ENCODE data around the gene TTC28. TPM values are rescaled to one million over a fixed set of nuclear protein-coding genes. Genes with fewer than 3 reads are reported as not detected.
"Not testable (repeated sequence)": the region's sequence is repeated elsewhere in the genome, so short reads cannot be mapped to it uniquely, and the experiment has no call there.

TTC28 gene
- total and polyA plus RNA-seq, 2 donors (not counting 1 experiment from before 2014, with no cell fraction given): 8.2 to 31.4 TPM

DNA sequence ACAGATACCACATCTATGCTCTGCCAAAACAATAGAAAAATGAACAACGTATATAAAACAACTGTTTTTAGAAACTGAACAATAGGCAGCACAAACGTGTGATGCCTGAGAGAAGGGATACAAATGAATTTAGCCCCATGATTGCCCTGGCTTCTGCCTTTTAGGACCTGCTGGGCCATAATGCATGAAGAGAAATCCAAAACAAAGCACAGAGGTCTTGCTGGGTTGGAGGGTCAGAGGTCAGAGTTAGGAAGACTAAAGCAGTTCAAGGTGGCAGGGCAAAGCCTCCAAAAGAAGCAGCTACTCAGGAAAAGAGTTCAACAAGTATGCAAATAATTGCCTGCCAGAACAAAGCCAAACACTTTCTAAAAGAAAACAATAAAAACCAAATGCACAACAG lies 138.5 kb downstream of the TTC28 start:
- Histone ChIP-seq H3K4me2 (ENCODE audit: extremely low read depth, insufficient read depth, low read length) (no peak overlapping the region), H3K4me3 (replicated peaks in 1 of 4; ENCODE audit: control extremely low read depth in 1 of 4, insufficient read depth in 1 of 4, low read depth in 3 of 4, low read length in 4 of 4) (no peak overlapping the region), H3K9ac (ENCODE audit: insufficient read depth, low read length) (no peak overlapping the region), H3K4me1 (ENCODE audit: control insufficient read depth, extremely low read depth, insufficient read depth, low read length) (no peaks in the 10 kb centered on the region), H4K20me1 (ENCODE audit: control insufficient read depth, extremely low read depth, insufficient read depth, low read length) (no peaks in the 10 kb centered on the region), H3K36me3 (ENCODE audit: control insufficient read depth, insufficient read depth, low read length) (no peaks in the 10 kb centered on the region), H3K9me3 (ENCODE audit: control insufficient read depth, insufficient read depth, low read depth, low read length) (no peaks in the 10 kb centered on the region), H3K79me2 (ENCODE audit: control insufficient read depth, insufficient read depth, low read length) (no peaks in the 10 kb centered on the region), H3K27me3 (ENCODE audit: control insufficient read depth, insufficient read depth, low read length) (no peaks in the 10 kb centered on the region), H3K27ac (ENCODE audit: insufficient read depth, low read length) (no peak overlapping the region), H2AFZ (ENCODE audit: low read length) (no peak overlapping the region)
- no peak for TF ChIP-seq EZH2 (IDR thresholded peaks at IDR 0.05; ENCODE audit: low read length, missing control alignments)
- TF ChIP-seq, protein P1, sequence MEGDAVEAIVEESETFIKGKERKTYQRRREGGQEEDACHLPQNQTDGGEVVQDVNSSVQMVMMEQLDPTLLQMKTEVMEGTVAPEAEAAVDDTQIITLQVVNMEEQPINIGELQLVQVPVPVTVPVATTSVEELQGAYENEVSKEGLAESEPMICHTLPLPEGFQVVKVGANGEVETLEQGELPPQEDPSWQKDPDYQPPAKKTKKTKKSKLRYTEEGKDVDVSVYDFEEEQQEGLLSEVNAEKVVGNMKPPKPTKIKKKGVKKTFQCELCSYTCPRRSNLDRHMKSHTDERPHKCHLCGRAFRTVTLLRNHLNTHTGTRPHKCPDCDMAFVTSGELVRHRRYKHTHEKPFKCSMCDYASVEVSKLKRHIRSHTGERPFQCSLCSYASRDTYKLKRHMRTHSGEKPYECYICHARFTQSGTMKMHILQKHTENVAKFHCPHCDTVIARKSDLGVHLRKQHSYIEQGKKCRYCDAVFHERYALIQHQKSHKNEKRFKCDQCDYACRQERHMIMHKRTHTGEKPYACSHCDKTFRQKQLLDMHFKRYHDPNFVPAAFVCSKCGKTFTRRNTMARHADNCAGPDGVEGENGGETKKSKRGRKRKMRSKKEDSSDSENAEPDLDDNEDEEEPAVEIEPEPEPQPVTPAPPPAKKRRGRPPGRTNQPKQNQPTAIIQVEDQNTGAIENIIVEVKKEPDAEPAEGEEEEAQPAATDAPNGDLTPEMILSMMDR (conservative IDR thresholded peaks at IDR 0.05 in 1 of 2, IDR thresholded peaks at IDR 0.05 in 1 of 2; ENCODE audit: low read depth in 1 of 2, low read length in 2 of 2): no peak
- no peak for DNase-seq (ENCODE audit: low read depth in 2 of 2)

DNA sequence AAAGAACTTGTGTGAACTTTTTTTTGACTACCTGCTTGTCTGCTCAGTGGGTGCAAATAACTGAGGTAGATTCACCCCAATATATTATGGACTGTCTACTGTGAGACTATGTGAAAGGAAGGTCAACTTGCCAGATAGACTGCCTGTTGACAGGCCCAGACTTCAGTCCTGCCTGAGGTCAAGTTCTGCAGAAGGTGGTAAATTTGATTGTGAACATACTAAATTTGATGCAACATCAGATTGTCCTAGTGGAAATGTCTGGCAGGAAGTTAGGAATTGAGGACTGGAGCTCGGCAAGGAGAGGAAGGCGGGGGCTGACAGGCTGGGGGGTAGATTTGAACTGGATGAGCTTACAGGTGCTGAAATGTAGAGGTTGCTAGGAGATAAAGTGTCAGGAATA lies 140.7 kb downstream of the TTC28 start:
- H3K4me2 ChIP-seq (ENCODE audit: extremely low read depth, insufficient read depth, low read length): no peak overlapping the region
- H3K79me2 ChIP-seq (ENCODE audit: control insufficient read depth, insufficient read depth, low read length): no peaks in the 10 kb centered on the region
- H3K4me1 ChIP-seq (ENCODE audit: control insufficient read depth, extremely low read depth, insufficient read depth, low read length): no peaks in the 10 kb centered on the region
- no peaks in the 10 kb centered on the region for H4K20me1 ChIP-seq (ENCODE audit: control insufficient read depth, extremely low read depth, insufficient read depth, low read length)
- no peak overlapping the region for H3K4me3 ChIP-seq (replicated peaks in 1 of 4; ENCODE audit: control extremely low read depth in 1 of 4, insufficient read depth in 1 of 4, low read depth in 3 of 4, low read length in 4 of 4)
- H3K36me3 ChIP-seq (ENCODE audit: control insufficient read depth, insufficient read depth, low read length): no peaks in the 10 kb centered on the region
- no peaks in the 10 kb centered on the region for H3K9me3 ChIP-seq (ENCODE audit: control insufficient read depth, insufficient read depth, low read depth, low read length)
- no peaks in the 10 kb centered on the region for H3K27me3 ChIP-seq (ENCODE audit: control insufficient read depth, insufficient read depth, low read length)
- H3K9ac ChIP-seq (ENCODE audit: insufficient read depth, low read length): no peak overlapping the region
- DNase-seq (ENCODE audit: low read depth in 2 of 2): no peak
- no peak overlapping the region for H3K27ac ChIP-seq (ENCODE audit: insufficient read depth, low read length)
- TF ChIP-seq, protein P1 (conservative IDR thresholded peaks at IDR 0.05 in 1 of 2, IDR thresholded peaks at IDR 0.05 in 1 of 2; ENCODE audit: low read depth in 1 of 2, low read length in 2 of 2): no peak
- TF ChIP-seq EZH2 (IDR thresholded peaks at IDR 0.05; ENCODE audit: low read length, missing control alignments): no peak
- H2AFZ ChIP-seq (ENCODE audit: low read length): no peak overlapping the region

DNA sequence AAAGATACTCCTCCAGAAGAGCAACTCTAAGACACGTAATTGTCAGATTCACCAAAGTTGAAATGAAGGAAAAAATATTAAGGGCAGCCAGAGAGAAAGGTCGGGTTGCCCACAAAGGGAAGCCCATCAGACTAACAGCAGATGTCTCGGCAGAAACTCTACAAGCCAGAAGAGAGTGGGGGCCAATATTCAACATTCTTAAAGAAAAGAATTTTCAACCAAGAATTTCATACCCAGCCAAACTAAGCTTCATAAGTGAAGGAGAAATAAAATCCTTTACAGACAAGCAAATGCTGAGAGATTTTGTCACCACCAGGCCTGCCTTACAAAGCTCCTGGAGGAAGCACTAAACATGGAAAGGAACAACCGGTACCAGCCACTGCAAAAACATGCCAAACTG lies 149.1 kb downstream of the TTC28 start:
- H3K4me1 ChIP-seq (ENCODE audit: control insufficient read depth, extremely low read depth, insufficient read depth, low read length); H3K4me2 ChIP-seq (ENCODE audit: extremely low read depth, insufficient read depth, low read length); H2AFZ ChIP-seq (ENCODE audit: low read length); H4K20me1 ChIP-seq (ENCODE audit: control insufficient read depth, extremely low read depth, insufficient read depth, low read length); DNase-seq (ENCODE audit: low read depth in 2 of 2); H3K79me2 ChIP-seq (ENCODE audit: control insufficient read depth, insufficient read depth, low read length); H3K4me3 ChIP-seq (replicated peaks in 1 of 4; ENCODE audit: control extremely low read depth in 1 of 4, insufficient read depth in 1 of 4, low read depth in 3 of 4, low read length in 4 of 4); H3K9me3 ChIP-seq (ENCODE audit: control insufficient read depth, insufficient read depth, low read depth, low read length); H3K36me3 ChIP-seq (ENCODE audit: control insufficient read depth, insufficient read depth, low read length); H3K27me3 ChIP-seq (ENCODE audit: control insufficient read depth, insufficient read depth, low read length); H3K9ac ChIP-seq (ENCODE audit: insufficient read depth, low read length); H3K27ac ChIP-seq (ENCODE audit: insufficient read depth, low read length): not testable (repeated sequence)

DNA sequence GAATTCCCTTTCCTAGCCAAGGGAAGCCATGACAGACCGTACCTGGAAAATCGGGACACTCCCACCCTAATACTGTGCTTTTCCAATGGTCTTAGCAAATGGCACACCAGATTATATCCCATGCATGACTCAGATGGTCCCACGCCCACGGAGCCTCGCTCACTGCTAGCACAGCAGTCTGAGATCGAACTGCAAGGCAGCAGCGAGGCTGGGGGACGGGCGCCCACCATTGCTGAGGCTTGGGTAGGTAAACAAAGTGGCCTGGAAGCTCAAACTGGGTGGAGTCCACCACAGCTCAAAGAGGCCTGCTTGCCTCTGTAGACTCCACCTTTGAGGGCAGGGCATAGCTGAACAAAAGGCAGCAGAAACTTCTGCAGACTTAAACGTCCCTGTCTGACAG lies 150.5 kb downstream of the TTC28 start:
- not testable (repeated sequence) for H3K4me1 ChIP-seq (ENCODE audit: control insufficient read depth, extremely low read depth, insufficient read depth, low read length); H3K4me3 ChIP-seq (replicated peaks in 1 of 4; ENCODE audit: control extremely low read depth in 1 of 4, insufficient read depth in 1 of 4, low read depth in 3 of 4, low read length in 4 of 4); H4K20me1 ChIP-seq (ENCODE audit: control insufficient read depth, extremely low read depth, insufficient read depth, low read length); H3K79me2 ChIP-seq (ENCODE audit: control insufficient read depth, insufficient read depth, low read length); H3K27ac ChIP-seq (ENCODE audit: insufficient read depth, low read length); H2AFZ ChIP-seq (ENCODE audit: low read length); H3K9me3 ChIP-seq (ENCODE audit: control insufficient read depth, insufficient read depth, low read depth, low read length); DNase-seq (ENCODE audit: low read depth in 2 of 2); H3K36me3 ChIP-seq (ENCODE audit: control insufficient read depth, insufficient read depth, low read length); H3K9ac ChIP-seq (ENCODE audit: insufficient read depth, low read length); H3K27me3 ChIP-seq (ENCODE audit: control insufficient read depth, insufficient read depth, low read length); H3K4me2 ChIP-seq (ENCODE audit: extremely low read depth, insufficient read depth, low read length)
